Mucosa of descending colon (tissue), 3 donors: Measurements from ENCODE around the gene GPC6. TPM values are rescaled to one million over a fixed set of nuclear protein-coding genes. Genes with fewer than 3 reads are reported as not detected.

ENCODE experiments used
- ATAC-seq: fragments of 200-7000 bp; cut with Tn5 transposase; one replicate; pipeline ENCODE4 v1.9.1; 2020; ENCODE audit warnings: mild to moderate bottlenecking, moderate library complexity
- DNase-seq, 3 donors: peaks; one replicate each; pipeline ENCODE4 v3.0.0-alpha.2; 2020
- H3K36me3 ChIP-seq: fragments of 200-600 bp; one replicate; pipeline ENCODE4 v1.8.0; 2021; ENCODE audit warnings: low read depth, mild to moderate bottlenecking
- H3K4me1 ChIP-seq: fragments of 200-600 bp; one replicate; pipeline ENCODE4 v1.8.0; 2021; ENCODE audit warnings: low read depth, mild to moderate bottlenecking
- H3K4me3 ChIP-seq: fragments of 200-600 bp; one replicate; pipeline ENCODE4 v1.8.0; 2021; ENCODE audit warnings: mild to moderate bottlenecking
- H3K9me3 ChIP-seq: fragments of 200-600 bp; one replicate; pipeline ENCODE4 v1.8.0; 2021; ENCODE audit warnings: mild to moderate bottlenecking
- CTCF ChIP-seq: fragments of 200-600 bp; IDR thresholded peaks from one replicate; pipeline ENCODE4 v1.8.0; 2022; ENCODE audit warnings: antibody characterized with exemption, mild to moderate bottlenecking
- intact Hi-C, 2 donors: fragments of 100-400 bp; cut with DNase I in 1 of 2; cut with micrococcal nuclease in 1 of 2; formaldehyde crosslinking; loops; one replicate each; pipeline versions ENCODE4 v1.11.0 to v1.11.1; 2022; cut with DNase I, micrococcal nuclease
- total RNA-seq, 3 donors: library from RNA; stranded (reverse); fragmentation: NEBNext Ultra II Directional in 2 of 3; extraction: Animal tissue kit (Norgen Biotek cat#: 25700) in 2 of 3; gene quantifications; one replicate each; pipeline versions ENCODE4 v1.2.1 to v1.2.4, GENCODE V29; 2021 to 2023
- donor health status: DM: no; HTN: no; CAD: no; lungs with moderate emphysema.
- donor health status: DM: no; HTN: no; CAD: no.
- donor health status: DM: no; HTN: yes; CAD: no.

GPC6 gene
- total RNA-seq, 3 donors from 2014 or later = 2.7 to 11.3 (median 7.5) TPM

DNA sequence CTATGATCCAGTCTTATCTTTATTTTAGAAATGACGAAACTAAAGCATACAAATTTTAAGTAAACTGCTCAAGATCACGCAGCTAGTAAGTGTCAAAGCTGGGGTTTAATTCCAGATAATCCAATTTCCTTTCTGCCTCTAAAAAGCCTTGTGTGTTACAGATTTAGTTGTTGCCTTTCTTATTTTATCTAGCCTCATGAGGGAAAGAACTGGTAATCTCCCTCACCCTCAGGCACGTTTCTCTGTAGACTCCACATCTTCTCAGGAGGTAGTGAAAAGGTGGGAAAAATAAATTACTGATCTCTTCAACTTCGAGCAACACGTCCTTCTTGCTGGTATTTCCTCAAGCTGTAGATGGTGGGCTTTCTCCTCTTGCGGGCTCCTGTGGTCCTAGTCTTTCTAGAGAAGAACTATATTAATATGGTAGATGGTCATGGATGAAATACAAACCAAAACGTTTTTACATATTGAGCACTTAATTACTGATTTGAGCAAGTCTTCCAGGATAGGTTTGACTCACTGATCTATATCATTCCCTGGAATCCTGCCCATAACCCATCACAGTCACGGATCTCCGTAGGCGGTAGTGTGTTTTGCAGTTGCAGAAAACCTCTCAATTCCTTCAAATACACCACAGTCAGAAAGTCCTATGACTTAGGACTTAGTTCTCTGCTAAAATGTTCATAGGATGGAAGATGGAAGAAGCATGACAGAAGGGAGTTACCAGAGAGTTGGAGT lies 733.4 kb downstream of the GPC6 start:
- no peaks in the 10 kb centered on the region for H3K9me3 ChIP-seq
- no peaks in the 10 kb centered on the region for H3K4me1 ChIP-seq
- H3K4me3 ChIP-seq = no peak overlapping the region
- no peaks in the 10 kb centered on the region for H3K36me3 ChIP-seq
- no peak for ATAC-seq
- intact Hi-C loops = no loop called here
- no peak for DNase-seq
- TF ChIP-seq CTCF = no peak

DNA sequence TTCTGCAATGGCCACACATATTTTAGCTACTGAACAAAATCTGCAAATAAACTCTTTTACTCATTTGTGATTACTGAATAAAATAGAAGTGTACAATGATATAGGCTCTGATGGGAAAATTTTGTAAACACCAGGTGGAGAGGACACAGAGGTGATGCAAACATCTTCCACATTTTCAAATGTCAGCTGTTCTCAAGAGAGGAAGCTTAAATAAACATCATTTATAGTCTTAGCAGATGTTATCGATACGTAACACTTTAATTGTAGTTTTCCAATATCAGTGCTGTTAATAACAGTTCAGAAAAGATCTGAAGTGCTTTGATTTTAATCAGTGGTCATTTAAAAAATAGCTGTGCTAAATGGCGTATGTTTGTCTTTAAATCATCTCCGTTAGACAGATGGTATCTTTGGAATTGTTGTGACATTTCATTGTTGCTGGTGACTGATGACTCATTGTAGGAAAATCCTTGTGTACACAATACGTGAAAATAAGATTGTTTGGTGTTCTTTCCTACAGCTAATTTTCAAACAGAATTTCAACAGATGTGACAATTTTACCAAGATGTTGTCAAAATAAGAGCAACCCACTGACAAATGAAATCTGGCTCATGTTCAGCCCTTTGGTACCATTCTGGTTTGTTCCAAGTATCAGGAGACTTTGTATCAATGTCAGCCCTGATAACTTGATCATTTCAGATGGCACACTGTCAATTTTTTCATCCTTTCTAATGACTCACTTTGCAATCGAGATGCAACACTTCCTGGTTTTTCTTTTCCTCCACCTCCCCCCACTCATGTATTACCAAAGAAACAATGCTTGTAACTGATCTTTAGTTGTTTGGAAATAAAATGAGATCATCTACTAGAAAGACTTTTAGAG lies 736.9 kb downstream of the GPC6 start:
- Histone ChIP-seq H3K4me3 (no peak overlapping the region), H3K36me3 (no peaks in the 10 kb centered on the region), H3K9me3 (no peaks in the 10 kb centered on the region), H3K4me1 (no peaks in the 10 kb centered on the region)
- intact Hi-C loops = no loop called here
- no peak for TF ChIP-seq CTCF
- ATAC-seq = no peak
- DNase-seq = no peak

GRCh38 chr13:93964146-93964512 lies 737.5 kb downstream of the GPC6 start:
- no peaks in the 10 kb centered on the region for H3K36me3 ChIP-seq
- DNase-seq = no peak

DNA sequence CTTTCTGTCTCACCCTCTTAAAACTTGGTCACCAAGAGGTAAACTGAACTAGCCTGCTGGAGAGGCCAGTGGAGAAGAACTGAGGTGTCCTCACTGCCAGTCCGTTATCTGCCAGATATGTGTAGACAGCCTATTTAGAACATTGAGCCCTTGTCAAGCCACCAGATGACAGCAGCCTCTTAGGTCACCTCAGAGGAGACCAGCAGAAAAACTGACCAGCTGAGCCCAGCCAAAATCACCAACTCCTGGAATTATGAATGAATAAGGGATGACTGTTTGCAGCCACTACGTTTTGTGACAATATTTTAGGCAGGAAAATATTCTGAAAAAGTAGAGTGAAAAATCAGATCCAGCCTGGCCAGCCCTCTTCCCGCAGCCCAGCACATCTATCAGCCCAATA lies 739.0 kb downstream of the GPC6 start:
- no peak for ATAC-seq
- TF ChIP-seq CTCF = no peak
- Histone ChIP-seq H3K9me3 (no peaks in the 10 kb centered on the region), H3K36me3 (no peaks in the 10 kb centered on the region), H3K4me3 (no peak overlapping the region), H3K4me1 (no peaks in the 10 kb centered on the region)
- intact Hi-C loops = no loop called here
- no peak for DNase-seq

More at GRCh38 chr13:93964146-93964512, 737.5 kb downstream of the GPC6 start:
- Histone ChIP-seq H3K4me3 (no peak overlapping the region), H3K9me3 (no peaks in the 10 kb centered on the region), H3K4me1 (no peaks in the 10 kb centered on the region)
- intact Hi-C loops = no loop called here
- no peak for TF ChIP-seq CTCF
- no peak for ATAC-seq

GRCh38 chr13:93966267-93966936 lies 739.8 kb downstream of the GPC6 start:
- Histone ChIP-seq H3K4me1 (no peaks in the 10 kb centered on the region), H3K4me3 (no peak overlapping the region), H3K9me3 (no peaks in the 10 kb centered on the region), H3K36me3 (no peaks in the 10 kb centered on the region)
- ATAC-seq (no peak), DNase-seq (no peak)
- intact Hi-C loops = no loop called here
- no peak for TF ChIP-seq CTCF
